SH-SY5Y (cell line): Measurements from ENCODE around the gene KIF19.

Experiments used
- GATA2 ChIP-seq: IDR thresholded peaks from 2 replicates; pipeline ENCODE4 v1.6.1; 2011; ENCODE audit warnings: mild to moderate bottlenecking, low read depth, low read length
- GATA3 ChIP-seq: IDR thresholded peaks from 2 replicates; pipeline ENCODE4 v1.6.1; 2011; ENCODE audit warnings: low read depth, mild to moderate bottlenecking, low read length, moderate library complexity

- TF ChIP-seq GATA2 (no peak), GATA3 (no peak)
These were observed 9.0 kb upstream of the KIF19 start for GRCh38 chr17:74317071-74317470.
